ENCODE results near the gene CBFA2T3. TPM values are rescaled to one million over a fixed set of nuclear protein-coding genes. Genes with fewer than 3 reads are reported as not detected.

The CBFA2T3 gene
- total RNA-seq, 1 donor from 2014 or later, result 4.6 TPM

DNA sequence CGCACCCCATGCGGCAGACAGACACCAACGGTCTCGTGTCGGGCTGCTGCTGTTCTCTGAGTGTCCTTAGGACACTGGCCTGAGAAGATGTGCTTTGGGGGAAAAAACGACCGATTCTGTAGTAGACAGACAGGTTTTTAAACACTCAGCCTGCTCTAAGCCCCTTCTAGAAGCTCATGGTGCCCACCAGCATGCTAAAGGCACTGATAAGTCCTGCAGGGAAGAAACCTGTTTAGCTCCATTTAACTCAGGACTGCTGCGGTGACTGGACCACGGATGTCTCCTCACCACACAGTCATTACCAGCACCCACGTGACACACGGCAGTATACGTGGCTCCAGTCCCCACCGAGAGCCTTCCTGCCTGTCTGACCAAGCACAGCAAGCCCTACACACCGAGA is 146.2 kb downstream of the CBFA2T3 start:
- Mint-ChIP-seq H3K27me3 (ENCODE audit: low read depth) (no peaks in the 10 kb centered on the region), H3K27ac (ENCODE audit: unreplicated experiment) (no peak overlapping the region)

GRCh38 chr16:88830258-88830657 is 146.7 kb downstream of the CBFA2T3 start:
- H3K27ac Mint-ChIP-seq (ENCODE audit: unreplicated experiment), result no peak overlapping the region
- no peak overlapping the region for H3K4me3 Mint-ChIP-seq

More for the DNA sequence above, 146.2 kb downstream of the CBFA2T3 start:
- no peaks in the 10 kb centered on the region for H3K4me1 Mint-ChIP-seq
- TF ChIP-seq, protein P1, sequence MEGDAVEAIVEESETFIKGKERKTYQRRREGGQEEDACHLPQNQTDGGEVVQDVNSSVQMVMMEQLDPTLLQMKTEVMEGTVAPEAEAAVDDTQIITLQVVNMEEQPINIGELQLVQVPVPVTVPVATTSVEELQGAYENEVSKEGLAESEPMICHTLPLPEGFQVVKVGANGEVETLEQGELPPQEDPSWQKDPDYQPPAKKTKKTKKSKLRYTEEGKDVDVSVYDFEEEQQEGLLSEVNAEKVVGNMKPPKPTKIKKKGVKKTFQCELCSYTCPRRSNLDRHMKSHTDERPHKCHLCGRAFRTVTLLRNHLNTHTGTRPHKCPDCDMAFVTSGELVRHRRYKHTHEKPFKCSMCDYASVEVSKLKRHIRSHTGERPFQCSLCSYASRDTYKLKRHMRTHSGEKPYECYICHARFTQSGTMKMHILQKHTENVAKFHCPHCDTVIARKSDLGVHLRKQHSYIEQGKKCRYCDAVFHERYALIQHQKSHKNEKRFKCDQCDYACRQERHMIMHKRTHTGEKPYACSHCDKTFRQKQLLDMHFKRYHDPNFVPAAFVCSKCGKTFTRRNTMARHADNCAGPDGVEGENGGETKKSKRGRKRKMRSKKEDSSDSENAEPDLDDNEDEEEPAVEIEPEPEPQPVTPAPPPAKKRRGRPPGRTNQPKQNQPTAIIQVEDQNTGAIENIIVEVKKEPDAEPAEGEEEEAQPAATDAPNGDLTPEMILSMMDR (conservative IDR thresholded peaks at IDR 0.05), result no peak
- no peak for DNase-seq (ENCODE audit: low read depth, low spot score)
- H3K4me3 Mint-ChIP-seq, result no peak overlapping the region
- no peaks in the 10 kb centered on the region for H3K9me3 Mint-ChIP-seq
- H3K36me3 Mint-ChIP-seq (ENCODE audit: low read depth), result no peaks in the 10 kb centered on the region

GRCh38 chr16:88828711-88829110 is 148.3 kb downstream of the CBFA2T3 start:
- no peaks in the 10 kb centered on the region for H3K36me3 Mint-ChIP-seq (ENCODE audit: low read depth)
- H3K9me3 Mint-ChIP-seq, result no peaks in the 10 kb centered on the region
- TF ChIP-seq, protein P1 (conservative IDR thresholded peaks at IDR 0.05), result no peak
- no peak for DNase-seq (ENCODE audit: low read depth, low spot score)
- no peaks in the 10 kb centered on the region for H3K27me3 Mint-ChIP-seq (ENCODE audit: low read depth)
- no peaks in the 10 kb centered on the region for H3K4me1 Mint-ChIP-seq
- no peak overlapping the region for H3K27ac Mint-ChIP-seq (ENCODE audit: unreplicated experiment)
- H3K4me3 Mint-ChIP-seq, result no peak overlapping the region

More at GRCh38 chr16:88830258-88830657, 146.7 kb downstream of the CBFA2T3 start:
- Mint-ChIP-seq H3K9me3 (no peaks in the 10 kb centered on the region), H3K4me1 (no peaks in the 10 kb centered on the region), H3K36me3 (ENCODE audit: low read depth) (no peaks in the 10 kb centered on the region), H3K27me3 (ENCODE audit: low read depth) (no peaks in the 10 kb centered on the region)
- TF ChIP-seq, protein P1 (conservative IDR thresholded peaks at IDR 0.05), result no peak
- no peak for DNase-seq (ENCODE audit: low read depth, low spot score)

DNA sequence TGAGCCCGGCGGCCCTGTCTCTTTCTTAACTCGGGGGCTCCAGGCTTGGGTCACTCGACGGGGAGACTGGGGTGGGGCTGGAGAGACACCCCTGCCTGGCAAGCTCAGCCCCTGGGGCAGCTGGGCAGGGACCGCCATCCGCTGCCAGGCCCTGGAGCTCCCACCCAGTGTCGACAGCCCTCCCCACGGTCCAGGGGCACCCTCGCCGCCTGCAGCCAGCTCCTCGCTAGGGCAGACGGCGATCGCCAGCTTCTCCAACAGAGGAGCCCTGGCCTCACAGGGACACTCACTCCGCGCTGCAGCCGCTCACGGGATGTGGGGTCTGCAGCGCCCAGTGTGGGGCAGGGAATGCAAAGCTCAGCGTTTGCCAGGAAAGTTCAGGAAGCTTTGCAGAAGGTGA is 149.3 kb downstream of the CBFA2T3 start:
- no peak overlapping the region for H3K4me3 Mint-ChIP-seq
- no peaks in the 10 kb centered on the region for H3K36me3 Mint-ChIP-seq (ENCODE audit: low read depth)
- DNase-seq (ENCODE audit: low read depth, low spot score), result no peak
- H3K9me3 Mint-ChIP-seq, result no peaks in the 10 kb centered on the region
- H3K27ac Mint-ChIP-seq (ENCODE audit: unreplicated experiment), result no peak overlapping the region
- TF ChIP-seq, protein P1 (conservative IDR thresholded peaks at IDR 0.05), result no peak
- no peaks in the 10 kb centered on the region for H3K27me3 Mint-ChIP-seq (ENCODE audit: low read depth)
- H3K4me1 Mint-ChIP-seq, result no peaks in the 10 kb centered on the region

GRCh38 chr16:88826070-88826840 is 150.8 kb downstream of the CBFA2T3 start:
- DNase-seq (ENCODE audit: low read depth, low spot score), result no peak
- Mint-ChIP-seq H3K9me3 (no peaks in the 10 kb centered on the region), H3K36me3 (ENCODE audit: low read depth) (no peaks in the 10 kb centered on the region), H3K27me3 (ENCODE audit: low read depth) (no peaks in the 10 kb centered on the region), H3K4me1 (no peaks in the 10 kb centered on the region), H3K4me3 (no peak overlapping the region), H3K27ac (ENCODE audit: unreplicated experiment) (no peak overlapping the region)
- TF ChIP-seq, protein P1 (conservative IDR thresholded peaks at IDR 0.05), result no peak

Data from neural crest cell (in vitro differentiated cells).